GM10266 (cell line): ENCODE measurements around the gene TBC1D21.

Source experiments
- DNase-seq: peaks from one replicate; pipeline ENCODE4 v3.0.0; 2012; ENCODE audit errors: extremely low spot score
- CTCF ChIP-seq: IDR thresholded peaks from 2 replicates; pipeline ENCODE4 v1.5.1; 2012; ENCODE audit warnings: mild to moderate bottlenecking, low read depth; ENCODE audit not compliant: control insufficient read depth, insufficient read depth; ENCODE audit errors: missing control alignments

The TBC1D21 gene, protein sequence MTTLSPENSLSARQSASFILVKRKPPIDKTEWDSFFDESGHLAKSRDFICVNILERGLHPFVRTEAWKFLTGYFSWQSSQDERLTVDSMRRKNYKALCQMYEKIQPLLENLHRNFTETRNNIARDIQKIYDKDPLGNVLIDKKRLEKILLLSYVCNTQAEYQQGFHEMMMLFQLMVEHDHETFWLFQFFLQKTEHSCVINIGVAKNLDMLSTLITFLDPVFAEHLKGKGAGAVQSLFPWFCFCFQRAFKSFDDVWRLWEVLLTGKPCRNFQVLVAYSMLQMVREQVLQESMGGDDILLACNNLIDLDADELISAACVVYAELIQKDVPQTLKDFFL

GRCh38 chr15:73873456-73873855 is at the start of gene TBC1D21:
TSS of gene TBC1D21 (plus strand) at chr15:73873564. CDS start at chr15:73873710, 146 bp downstream.
- TF ChIP-seq CTCF = no peak
- DNase-seq = no peak

GRCh38 chr15:73826711-73827251 is 46.6 kb upstream of the TBC1D21 start:
- no peak for DNase-seq
- no peak for TF ChIP-seq CTCF

GRCh38 chr15:73829523-73829922 is 43.8 kb upstream of the TBC1D21 start:
- no peak for TF ChIP-seq CTCF
- no peak for DNase-seq

DNA sequence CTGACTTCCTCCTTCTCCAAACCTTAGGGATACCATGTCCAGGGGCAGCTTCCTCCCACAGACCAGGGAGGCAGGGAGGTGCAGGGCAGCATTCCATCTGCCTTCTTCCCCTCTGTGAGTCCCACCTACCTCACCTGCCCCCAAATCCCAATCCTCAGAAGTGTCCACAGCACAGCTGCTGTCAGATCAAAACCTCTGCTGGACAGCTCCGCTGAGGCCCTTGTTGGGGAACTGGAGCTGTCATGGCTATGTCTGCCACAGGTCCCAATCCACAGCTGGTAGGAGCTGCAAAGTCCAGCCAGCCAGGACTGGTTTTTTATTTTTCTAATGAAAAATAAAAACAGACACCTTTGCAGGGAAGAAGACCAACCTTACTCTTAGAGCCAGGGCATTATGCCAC is 40.7 kb upstream of the TBC1D21 start:
- no peak for DNase-seq
- TF ChIP-seq CTCF = no peak

- no peak for DNase-seq
- TF ChIP-seq CTCF = no peak
Measured at GRCh38 chr15:73836845-73837244, 36.5 kb upstream of the TBC1D21 start.

DNA sequence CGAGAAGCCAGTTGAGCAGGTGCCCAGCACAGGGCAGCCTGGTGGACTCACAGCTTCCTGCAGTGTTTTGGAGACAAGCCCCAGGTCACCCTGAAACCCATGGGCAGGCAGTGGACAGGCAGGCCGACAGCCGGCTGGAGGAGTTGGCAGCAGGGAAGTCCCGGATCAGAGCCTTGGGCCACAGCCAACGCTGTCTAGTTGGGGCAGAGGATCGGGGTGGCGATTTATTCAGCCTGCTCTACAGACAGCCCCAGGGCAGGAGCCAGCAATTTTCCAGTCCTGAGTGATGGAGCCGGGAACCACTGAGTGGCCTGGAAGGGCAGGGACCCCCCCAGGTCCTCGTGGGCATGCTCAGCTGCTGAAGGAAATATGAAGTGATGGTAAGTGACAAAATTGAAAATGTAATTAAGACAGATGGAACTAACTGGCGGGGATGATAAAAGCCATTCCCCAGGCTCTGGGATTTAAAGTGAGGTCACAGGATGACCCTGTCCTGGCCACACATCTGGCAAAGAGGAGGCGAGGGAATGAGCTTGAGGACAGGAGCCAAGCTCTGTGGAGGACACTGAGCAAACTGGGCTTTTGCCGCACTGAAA is 34.4 kb upstream of the TBC1D21 start:
- DNase-seq = no peak
- TF ChIP-seq CTCF = no peak
